ENCODE measurements around the gene CYP19A1.

CYP19A1 gene

GRCh38 chr15:51356983-51357382 lies 18.6 kb upstream of the CYP19A1 start:
- ATAC-seq: no peak

GRCh38 chr15:51356147-51356546 lies 17.8 kb upstream of the CYP19A1 start:
- ATAC-seq: no peak

- no peak for ATAC-seq
Measured at GRCh38 chr15:51355096-51355495, 16.7 kb upstream of the CYP19A1 start.

- no peak for ATAC-seq
Measured at GRCh38 chr15:51353976-51354375, 15.6 kb upstream of the CYP19A1 start.

- no peak for ATAC-seq
Measured at GRCh38 chr15:51350723-51351122, 12.3 kb upstream of the CYP19A1 start.

GRCh38 chr15:51349156-51349844 lies 10.9 kb upstream of the CYP19A1 start:
- ATAC-seq: no peak

- no peak for ATAC-seq
Measured at GRCh38 chr15:51348688-51349087, 10.3 kb upstream of the CYP19A1 start.

- no peak for ATAC-seq
Measured at GRCh38 chr15:51346136-51346535, 7.7 kb upstream of the CYP19A1 start.

GRCh38 chr15:51343466-51343865 lies 5.1 kb upstream of the CYP19A1 start:
- ATAC-seq: no peak

- ATAC-seq: no peak
Measured at GRCh38 chr15:51342227-51342999, 4.0 kb upstream of the CYP19A1 start.

GRCh38 chr15:51341366-51342226 lies 3.2 kb upstream of the CYP19A1 start, which contains the start of gene GLDN:
Gene GLDN (plus strand): TSS chr15:51341655. CDS start chr15:51341685, 30 bp downstream.
- no peak for ATAC-seq

- ATAC-seq: no peak
Measured at GRCh38 chr15:51335538-51336410, 2.6 kb downstream of the CYP19A1 start.

- ATAC-seq: no peak
Measured at GRCh38 chr15:51335087-51335486, 3.3 kb downstream of the CYP19A1 start.

- ATAC-seq: no peak
Measured at GRCh38 chr15:51334011-51334451, 4.4 kb downstream of the CYP19A1 start.

- ATAC-seq: no peak
Measured at GRCh38 chr15:51333571-51333970, 4.8 kb downstream of the CYP19A1 start.

- no peak for ATAC-seq
Measured at GRCh38 chr15:51332206-51333147, 5.9 kb downstream of the CYP19A1 start.

- ATAC-seq: no peak
Measured at GRCh38 chr15:51331141-51331540, 7.3 kb downstream of the CYP19A1 start.

GRCh38 chr15:51328926-51329325 lies 9.5 kb downstream of the CYP19A1 start:
- no peak for ATAC-seq

- no peak for ATAC-seq
Measured at GRCh38 chr15:51327081-51327480, 11.3 kb downstream of the CYP19A1 start.

- ATAC-seq: no peak
Measured at GRCh38 chr15:51325167-51325566, 13.2 kb downstream of the CYP19A1 start.

- no peak for ATAC-seq
Measured at GRCh38 chr15:51323749-51324148, 14.6 kb downstream of the CYP19A1 start.
